ENCODE results near the gene CMTM1.

- TF ChIP-seq EZH2 (IDR thresholded peaks at IDR 0.05; ENCODE audit: low read depth, unreplicated experiment) (no peak), CTCF (conservative IDR thresholded peaks at IDR 0.05; ENCODE audit: low read depth in 2 of 2) (no peak)
These were observed 2.1 kb downstream of the CMTM1 start for GRCh38 chr16:66568355-66568754.
